Neural crest cell (in vitro differentiated cells): Measurements from ENCODE around the gene ZPR1. TPM values are rescaled to one million over a fixed set of nuclear protein-coding genes. Genes with fewer than 3 reads are reported as not detected.

Source experiments
- DNase-seq: peaks from one replicate; pipeline ENCODE4 v3.0.0; 2021; ENCODE audit warnings: low read depth, mixed read lengths, low spot score
- H3K27ac Mint-ChIP-seq: one replicate; pipeline ENCODE4 v1.8.0; 2021; ENCODE audit warnings: mild to moderate bottlenecking, mixed read lengths; ENCODE audit not compliant: unreplicated experiment
- H3K27me3 Mint-ChIP-seq: 2 replicates; pipeline ENCODE4 v1.8.0; 2021; ENCODE audit warnings: low read depth, mild to moderate bottlenecking, mixed read lengths
- H3K36me3 Mint-ChIP-seq: 2 replicates; pipeline ENCODE4 v1.8.0; 2021; ENCODE audit warnings: low read depth, mild to moderate bottlenecking, mixed read lengths
- H3K4me1 Mint-ChIP-seq: 2 replicates; pipeline ENCODE4 v1.8.0; 2021; ENCODE audit warnings: mixed read lengths
- H3K4me3 Mint-ChIP-seq: one replicate; pipeline ENCODE4 v1.8.0; 2021; ENCODE audit warnings: mild to moderate bottlenecking, mixed read lengths
- H3K9me3 Mint-ChIP-seq: 2 replicates; pipeline ENCODE4 v1.8.0; 2021; ENCODE audit warnings: mixed read lengths
- total RNA-seq: library from RNA; stranded (reverse); gene quantifications from 2 replicates; pipeline ENCODE4 v1.2.1, GENCODE V29; 2021
- TF ChIP-seq, protein P1 (sequence below): fragments of 200-600 bp; sonication (generic); conservative IDR thresholded peaks from 2 replicates; pipeline ENCODE4 v1.5.0; 2021; ENCODE audit warnings: antibody characterized with exemption, mild to moderate bottlenecking

ZPR1 gene
- total RNA-seq, 1 donor from 2014 or later = 44.5 TPM

- H3K27ac Mint-ChIP-seq = no peak overlapping the region
- H3K9me3 Mint-ChIP-seq = no peaks in the 10 kb centered on the region
- TF ChIP-seq, protein P1, sequence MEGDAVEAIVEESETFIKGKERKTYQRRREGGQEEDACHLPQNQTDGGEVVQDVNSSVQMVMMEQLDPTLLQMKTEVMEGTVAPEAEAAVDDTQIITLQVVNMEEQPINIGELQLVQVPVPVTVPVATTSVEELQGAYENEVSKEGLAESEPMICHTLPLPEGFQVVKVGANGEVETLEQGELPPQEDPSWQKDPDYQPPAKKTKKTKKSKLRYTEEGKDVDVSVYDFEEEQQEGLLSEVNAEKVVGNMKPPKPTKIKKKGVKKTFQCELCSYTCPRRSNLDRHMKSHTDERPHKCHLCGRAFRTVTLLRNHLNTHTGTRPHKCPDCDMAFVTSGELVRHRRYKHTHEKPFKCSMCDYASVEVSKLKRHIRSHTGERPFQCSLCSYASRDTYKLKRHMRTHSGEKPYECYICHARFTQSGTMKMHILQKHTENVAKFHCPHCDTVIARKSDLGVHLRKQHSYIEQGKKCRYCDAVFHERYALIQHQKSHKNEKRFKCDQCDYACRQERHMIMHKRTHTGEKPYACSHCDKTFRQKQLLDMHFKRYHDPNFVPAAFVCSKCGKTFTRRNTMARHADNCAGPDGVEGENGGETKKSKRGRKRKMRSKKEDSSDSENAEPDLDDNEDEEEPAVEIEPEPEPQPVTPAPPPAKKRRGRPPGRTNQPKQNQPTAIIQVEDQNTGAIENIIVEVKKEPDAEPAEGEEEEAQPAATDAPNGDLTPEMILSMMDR = no peak
- peaks cover 1% of the 10 kb centered on the region for H3K36me3 Mint-ChIP-seq
- H3K4me3 Mint-ChIP-seq = peak overlapping the region; percentile 86
- no peak for DNase-seq
- peaks cover 31% of the 10 kb centered on the region for H3K4me1 Mint-ChIP-seq
- H3K27me3 Mint-ChIP-seq = peaks cover 7% of the 10 kb centered on the region
Measured at GRCh38 chr11:116790167-116791001, 2.6 kb upstream of the ZPR1 start.

GRCh38 chr11:116788975-116789374, 1.2 kb upstream of the ZPR1 start:
- H3K9me3 Mint-ChIP-seq = no peaks in the 10 kb centered on the region
- TF ChIP-seq, protein P1 = no peak
- peaks cover 6% of the 10 kb centered on the region for H3K36me3 Mint-ChIP-seq
- DNase-seq = no peak
- H3K4me3 Mint-ChIP-seq = peak overlapping the region; percentile 100
- no peak overlapping the region for H3K27ac Mint-ChIP-seq
- peaks cover 7% of the 10 kb centered on the region for H3K27me3 Mint-ChIP-seq
- H3K4me1 Mint-ChIP-seq = peaks cover 31% of the 10 kb centered on the region

- Mint-ChIP-seq H3K4me1 (peaks cover 31% of the 10 kb centered on the region), H3K9me3 (no peaks in the 10 kb centered on the region), H3K27me3 (peaks cover 7% of the 10 kb centered on the region), H3K4me3 (peak overlapping the region; percentile 100), H3K27ac (peak overlapping the region; percentile 95), H3K36me3 (peaks cover 6% of the 10 kb centered on the region)
- TF ChIP-seq, protein P1 = no peak
- no peak for DNase-seq
Measured at GRCh38 chr11:116788534-116788933, 711 bp upstream of the ZPR1 start.

- H3K27me3 Mint-ChIP-seq = peaks cover 7% of the 10 kb centered on the region
- peak overlapping the region; percentile 100 for H3K4me3 Mint-ChIP-seq
- TF ChIP-seq, protein P1 = no peak
- H3K27ac Mint-ChIP-seq = no peak overlapping the region
- no peaks in the 10 kb centered on the region for H3K9me3 Mint-ChIP-seq
- DNase-seq = no peak
- H3K4me1 Mint-ChIP-seq = peaks cover 26% of the 10 kb centered on the region
- peaks cover 6% of the 10 kb centered on the region for H3K36me3 Mint-ChIP-seq
Measured at GRCh38 chr11:116787436-116787785, 412 bp downstream of the ZPR1 start.

- Mint-ChIP-seq H3K27me3 (peaks cover 7% of the 10 kb centered on the region), H3K4me1 (peaks cover 26% of the 10 kb centered on the region), H3K27ac (no peak overlapping the region), H3K9me3 (no peaks in the 10 kb centered on the region), H3K36me3 (peaks cover 9% of the 10 kb centered on the region), H3K4me3 (peak overlapping the region; percentile 100)
- TF ChIP-seq, protein P1 = no peak
- DNase-seq = no peak
Measured at GRCh38 chr11:116786966-116787365, 857 bp downstream of the ZPR1 start.
